Right lobe of liver (tissue), 6 donors: ENCODE results near the gene MBD6. TPM values are rescaled to one million over a fixed set of nuclear protein-coding genes. Genes with fewer than 3 reads are reported as not detected.
"Not testable (repeated sequence)": the region's sequence is repeated elsewhere in the genome, so short reads cannot be mapped to it uniquely, and the experiment has no call there.

ENCODE experiments used
- ATAC-seq, 4 donors: fragments of 200-7000 bp; cut with Tn5 transposase; one replicate each; pipeline ENCODE4 v1.9.1; 2020; ENCODE audit warnings: mild to moderate bottlenecking in 4 of 4, moderate library complexity in 4 of 4
- DNase-seq, 3 donors: peaks; one replicate each; pipeline ENCODE4 v3.0.0-alpha.2; 2020
- H3K27ac ChIP-seq, 3 donors: fragments of 200-600 bp; one replicate each; pipeline ENCODE4 v1.8.0; 2022
- H3K27me3 ChIP-seq, 2 donors: fragments of 200-600 bp; one replicate each; pipeline ENCODE4 v1.8.0; 2022
- H3K36me3 ChIP-seq, 4 donors: fragments of 200-600 bp; sonication (generic) in 1 of 4; one replicate each; pipeline versions ENCODE4 v1.5.1 to v1.8.0; 2017 to 2022; ENCODE audit warnings: control low read depth in 1 of 4
- H3K4me1 ChIP-seq, 4 donors: fragments of 200-600 bp; sonication (generic) in 1 of 4; one replicate each; pipeline versions ENCODE4 v1.5.1 to v1.8.0; 2017 to 2022; ENCODE audit warnings: control low read depth in 1 of 4
- H3K4me3 ChIP-seq, 3 donors: fragments of 200-600 bp; one replicate each; pipeline ENCODE4 v1.8.0; 2022
- H3K9me3 ChIP-seq, 4 donors: fragments of 200-600 bp; sonication (generic) in 1 of 4; one replicate each; pipeline versions ENCODE4 v1.5.1 to v1.8.0; 2017 to 2022; ENCODE audit warnings: control low read depth in 1 of 4
- CTCF ChIP-seq, 4 donors: fragments of 200-600 bp in 3 of 4; fragments of 450-650 bp in 1 of 4; IDR thresholded peaks; one replicate each; pipeline versions ENCODE4 v1.5.1 to v1.8.0; 2016 to 2022; ENCODE audit warnings: antibody characterized with exemption in 4 of 4, mild to moderate bottlenecking in 2 of 4
- POLR2A ChIP-seq: fragments of 450-650 bp; IDR thresholded peaks from one replicate; pipeline ENCODE4 v1.6.1; 2017; ENCODE audit warnings: antibody characterized with exemption, mild to moderate bottlenecking
- WGBS: methylation state at CpG from one replicate; pipeline ENCODE4 v1.1.6; 2018; ENCODE audit warnings: low coverage, low lambda C conversion rate; ENCODE audit not compliant: insufficient coverage; ENCODE audit errors: missing lambda C conversion rate; 5-methylcytosine and 5-hydroxymethylcytosine counted together
- intact Hi-C, 2 donors: fragments of 100-400 bp; cut with DNase I; formaldehyde crosslinking; loops; one replicate each; pipeline versions ENCODE4 v1.11.2 to v1.14.1; 2022
- total RNA-seq, 6 experiments: library from RNA; depleted of rRNA in 2 of 6; stranded (reverse); fragments of >200 nt in 2 of 6; fragmentation: NEBNext Ultra II Directional in 3 of 6; extraction: Animal tissue kit (Norgen Biotek cat#: 25700) in 3 of 6; gene quantifications; one replicate each; pipeline versions ENCODE4 v1.1.0 to v1.2.4, GENCODE V29; 2016 to 2023
- donor health status: DM: no; HTN: yes; CAD: no.
- donor health status: DM: no; HTN: no; CAD: no.
- donor health status: DM: no; HTN: no; CAD: no.
- donor health status: DM: no; HTN: yes; CAD: no.
- donor health status: DM: no; HTN: yes; CAD: no.

Gene MBD6
- total RNA-seq, 6 experiments from 2014 or later, result 7.4 to 61.1 (median 39.3) TPM

- H3K27ac ChIP-seq, result no peak overlapping the region
- no peak for ATAC-seq
- WGBS, result 79% methylated on average over 6 of the region's 9 CpGs
- H3K27me3 ChIP-seq, result no peaks in the 10 kb centered on the region
- no peaks in the 10 kb centered on the region for H3K4me1 ChIP-seq
- no peaks in the 10 kb centered on the region for H3K9me3 ChIP-seq
- intact Hi-C loops, result no loop called here
- TF ChIP-seq POLR2A (no peak), CTCF (IDR thresholded peaks at IDR 0.05) (no peak)
- no peak overlapping the region for H3K4me3 ChIP-seq
- no peak for DNase-seq
- peaks cover 0 to 46% (median 17%) of the 10 kb centered on the region in 4 donors for H3K36me3 ChIP-seq
Measured at GRCh38 chr12:57498132-57498502, 24.5 kb upstream of the MBD6 start.

- Histone ChIP-seq H3K27me3 (no peaks in the 10 kb centered on the region), H3K9me3 (no peaks in the 10 kb centered on the region), H3K36me3 (peaks cover 0 to 49% (median 17%) of the 10 kb centered on the region in 4 donors), H3K4me1 (no peaks in the 10 kb centered on the region), H3K27ac (no peak overlapping the region), H3K4me3 (no peak overlapping the region)
- no peak for TF ChIP-seq POLR2A
- no peak for TF ChIP-seq CTCF (IDR thresholded peaks at IDR 0.05)
- ATAC-seq (no peak), DNase-seq (no peak)
- intact Hi-C loops, result no loop called here
- 87% methylated on average over 3 of the region's 4 CpGs for WGBS
Measured at GRCh38 chr12:57498571-57498970, 24.1 kb upstream of the MBD6 start.

GRCh38 chr12:57500213-57500612 lies 22.4 kb upstream of the MBD6 start:
- 78% methylated on average over 8 of the region's 11 CpGs for WGBS
- H3K27me3 ChIP-seq, result no peaks in the 10 kb centered on the region
- no peak overlapping the region for H3K27ac ChIP-seq
- TF ChIP-seq CTCF (IDR thresholded peaks at IDR 0.05) (no peak), POLR2A (no peak)
- no peak overlapping the region for H3K4me3 ChIP-seq
- no peaks in the 10 kb centered on the region for H3K9me3 ChIP-seq
- no peaks in the 10 kb centered on the region for H3K4me1 ChIP-seq
- ATAC-seq (no peak), DNase-seq (no peak)
- H3K36me3 ChIP-seq, result peaks cover 0 to 61% (median 18%) of the 10 kb centered on the region in 4 donors
- intact Hi-C loops, result no loop called here

- peaks cover 0 to 69% (median 26%) of the 10 kb centered on the region in 4 donors for H3K36me3 ChIP-seq
- H3K27me3 ChIP-seq, H3K4me3 ChIP-seq, DNase-seq, H3K9me3 ChIP-seq, H3K27ac ChIP-seq, intact Hi-C loops, H3K4me1 ChIP-seq, ATAC-seq: not testable (repeated sequence)
- 100% methylated on average over 5 of the region's 22 CpGs for WGBS
Measured at GRCh38 chr12:57502311-57502969, 20.2 kb upstream of the MBD6 start.

GRCh38 chr12:57506541-57506940 lies 16.1 kb upstream of the MBD6 start:
- intact Hi-C loops, H3K4me3 ChIP-seq, ATAC-seq, DNase-seq, H3K4me1 ChIP-seq, H3K9me3 ChIP-seq, H3K27me3 ChIP-seq, H3K27ac ChIP-seq: not testable (repeated sequence)
- peaks cover 0 to 42% (median 15%) of the 10 kb centered on the region in 4 donors for H3K36me3 ChIP-seq
- 94% methylated on average over 4 of the region's 4 CpGs for WGBS

GRCh38 chr12:57507796-57508195 lies 14.8 kb upstream of the MBD6 start:
- WGBS, result no CpG with 5 or more reads among the region's 28 CpGs
- H3K27me3 ChIP-seq, H3K27ac ChIP-seq, intact Hi-C loops, ATAC-seq, H3K9me3 ChIP-seq, H3K4me1 ChIP-seq, DNase-seq, H3K4me3 ChIP-seq: not testable (repeated sequence)
- peaks cover 0 to 51% (median 18%) of the 10 kb centered on the region in 4 donors for H3K36me3 ChIP-seq
